ENCODE results near the gene RELN. TPM values are rescaled to one million over a fixed set of nuclear protein-coding genes. Genes with fewer than 3 reads are reported as not detected.

Gene RELN
- total RNA-seq, 1 experiment from 2014 or later: 0.02 TPM

DNA sequence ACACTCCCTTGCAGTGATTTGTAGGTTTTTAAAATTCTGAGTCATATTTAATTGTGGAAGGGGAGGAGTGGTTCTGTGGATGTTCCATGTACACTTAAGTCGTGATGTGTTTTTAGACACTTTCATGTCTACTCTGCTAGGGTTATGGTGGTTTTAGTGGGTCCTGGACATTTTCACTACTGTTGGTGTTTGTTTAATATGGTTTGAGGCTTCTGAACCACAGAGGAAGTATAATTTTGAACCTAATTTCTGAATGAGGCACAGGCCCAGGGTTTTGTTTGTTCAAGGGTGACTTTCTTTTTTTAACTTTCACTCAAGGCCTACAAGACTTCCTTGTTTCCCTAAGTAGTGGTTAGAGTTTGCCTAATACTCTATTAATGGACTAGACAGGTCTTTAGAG is 556.7 kb downstream of the RELN start:
- no CpG with 5 or more reads among the region's 1 CpG for WGBS (ENCODE audit: extremely low coverage, insufficient read length, low lambda C conversion rate)
- TF ChIP-seq, protein P1, sequence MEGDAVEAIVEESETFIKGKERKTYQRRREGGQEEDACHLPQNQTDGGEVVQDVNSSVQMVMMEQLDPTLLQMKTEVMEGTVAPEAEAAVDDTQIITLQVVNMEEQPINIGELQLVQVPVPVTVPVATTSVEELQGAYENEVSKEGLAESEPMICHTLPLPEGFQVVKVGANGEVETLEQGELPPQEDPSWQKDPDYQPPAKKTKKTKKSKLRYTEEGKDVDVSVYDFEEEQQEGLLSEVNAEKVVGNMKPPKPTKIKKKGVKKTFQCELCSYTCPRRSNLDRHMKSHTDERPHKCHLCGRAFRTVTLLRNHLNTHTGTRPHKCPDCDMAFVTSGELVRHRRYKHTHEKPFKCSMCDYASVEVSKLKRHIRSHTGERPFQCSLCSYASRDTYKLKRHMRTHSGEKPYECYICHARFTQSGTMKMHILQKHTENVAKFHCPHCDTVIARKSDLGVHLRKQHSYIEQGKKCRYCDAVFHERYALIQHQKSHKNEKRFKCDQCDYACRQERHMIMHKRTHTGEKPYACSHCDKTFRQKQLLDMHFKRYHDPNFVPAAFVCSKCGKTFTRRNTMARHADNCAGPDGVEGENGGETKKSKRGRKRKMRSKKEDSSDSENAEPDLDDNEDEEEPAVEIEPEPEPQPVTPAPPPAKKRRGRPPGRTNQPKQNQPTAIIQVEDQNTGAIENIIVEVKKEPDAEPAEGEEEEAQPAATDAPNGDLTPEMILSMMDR (conservative IDR thresholded peaks at IDR 0.05): no peak
- Histone ChIP-seq H4K8ac (replicated peaks; ENCODE audit: insufficient read length, low read depth, low read length) (no peak overlapping the region), H2BK15ac (ENCODE audit: low read depth, low read length) (no peak overlapping the region), H2BK20ac (ENCODE audit: low read depth, low read length, poor library complexity, severe bottlenecking) (no peak overlapping the region), H2AK5ac (ENCODE audit: insufficient read length, low read length) (no peak overlapping the region), H2AFZ (ENCODE audit: low read length) (no peak overlapping the region), H3K79me2 (ENCODE audit: insufficient read depth, low read length) (no peaks in the 10 kb centered on the region), H3K23ac (ENCODE audit: insufficient read length, low read depth, low read length) (no peak overlapping the region), H3K18ac (ENCODE audit: insufficient read length, low read depth, low read length) (no peak overlapping the region), H3K4me1 (ENCODE audit: insufficient read depth, low read length) (no peaks in the 10 kb centered on the region), H4K91ac (ENCODE audit: insufficient read length, low read depth, low read length) (no peak overlapping the region), H3K79me1 (ENCODE audit: insufficient read depth, low read depth, low read length, poor library complexity, severe bottlenecking) (no peaks in the 10 kb centered on the region), H3K23me2 (ENCODE audit: insufficient read length, low read depth, low read length, poor library complexity, severe bottlenecking) (no peaks in the 10 kb centered on the region), H3T11ph (ENCODE audit: low read length) (no peak overlapping the region), H2BK5ac (ENCODE audit: insufficient read length, low read length) (no peak overlapping the region), H4K5ac (ENCODE audit: insufficient read length, low read depth, low read length) (no peak overlapping the region), H3K27me3 (ENCODE audit: insufficient read depth, low read length) (no peaks in the 10 kb centered on the region), H3K27ac (ENCODE audit: insufficient read length, low read depth, low read length) (no peak overlapping the region), H3K9me3 (ENCODE audit: control insufficient read depth, low read depth, low read length) (no peaks in the 10 kb centered on the region), H2BK12ac (ENCODE audit: insufficient read length, low read depth, low read length) (no peak overlapping the region), H2BK120ac (ENCODE audit: low read depth, low read length, poor library complexity, severe bottlenecking) (no peak overlapping the region), H3K56ac (ENCODE audit: insufficient read length, low read depth, low read length) (no peak overlapping the region), H3K14ac (ENCODE audit: insufficient read depth, low read length) (no peak overlapping the region), H3K4ac (ENCODE audit: low read depth, low read length) (no peak overlapping the region), H3K9ac (ENCODE audit: extremely low read depth, insufficient read length, low read length) (no peak overlapping the region), H4K20me1 (ENCODE audit: control insufficient read depth, insufficient read depth, insufficient read length) (no peaks in the 10 kb centered on the region), H3K4me2 (ENCODE audit: insufficient read depth, insufficient read length, low read length) (no peak overlapping the region)
- Mint-ChIP-seq H3K4me3 (no peak overlapping the region), H3K27me3 (ENCODE audit: low read depth) (peaks cover 13% of the 10 kb centered on the region), H3K36me3 (ENCODE audit: insufficient read depth in 1 of 3, low read depth in 3 of 3) (no peaks in the 10 kb centered on the region), H3K27ac (no peak overlapping the region), H3K4me1 (no peaks in the 10 kb centered on the region), H3K9me3 (peaks cover 2 to 6% of the 10 kb centered on the region in 2 experiments; a peak in 2 of 5 replicates)
- no peak for DNase-seq

All from H9 (cell line).